HG02840 (cell line): ENCODE data around the gene BPIFB4.
"Not testable (repeated sequence)": the region's sequence is repeated elsewhere in the genome, so short reads cannot be mapped to it uniquely, and the experiment has no call there.

Source experiments
- ATAC-seq: cut with Tn5 transposase; IDR thresholded peaks from one replicate; pipeline ENCODE4 v1.9.1; 2021; ENCODE audit warnings: mild to moderate bottlenecking, moderate library complexity, moderate number of reproducible peaks; ENCODE audit not compliant: unreplicated experiment, low FRiP score

BPIFB4 gene

DNA sequence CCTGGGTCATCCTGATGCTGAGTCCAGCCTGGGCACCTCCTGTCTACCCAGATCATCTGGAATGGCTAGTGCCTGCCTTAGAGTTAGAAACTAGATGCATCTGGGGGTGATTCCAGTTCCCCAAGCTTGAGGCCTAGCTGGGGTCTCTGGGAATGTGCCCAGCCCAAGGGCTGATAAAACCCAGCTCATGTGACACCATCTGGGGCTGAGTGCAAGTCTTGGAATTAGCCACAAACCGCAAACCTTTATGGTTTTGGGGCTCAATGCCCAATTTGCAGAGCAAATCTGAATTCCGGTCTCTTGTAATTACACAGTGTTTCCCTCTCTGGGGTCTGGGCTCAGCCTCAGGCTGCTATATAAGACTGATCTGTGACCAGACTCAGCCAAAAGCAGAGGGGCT lies at the start of gene BPIFB4:
Gene BPIFB4, plus strand, starts transcription at position 385 of the 400 bp plus-strand sequence. CDS start 1,884 bp downstream, outside the sequence.
- no peak for ATAC-seq

- ATAC-seq = no peak
Measured at GRCh38 chr20:33030076-33030475, 49.4 kb upstream of the BPIFB4 start.

DNA sequence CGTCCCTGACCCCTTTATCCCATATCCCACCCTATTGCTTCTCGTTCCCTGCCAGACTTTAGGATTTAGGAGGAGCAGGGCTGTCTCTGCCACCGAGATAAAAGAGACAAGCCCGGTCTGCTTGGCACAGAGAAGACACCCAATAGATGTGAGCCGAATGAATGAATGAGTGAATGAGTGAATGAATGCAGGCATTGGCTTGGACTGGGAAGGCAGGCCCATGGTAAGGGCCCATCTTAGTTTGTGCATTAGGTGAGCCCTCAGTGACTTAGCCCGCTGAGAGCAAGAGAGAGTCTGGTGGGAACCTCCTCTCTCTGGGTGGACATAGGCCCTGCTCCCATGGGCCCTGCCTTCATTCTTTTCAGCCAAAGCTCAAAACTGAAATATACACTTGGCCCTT lies 48.9 kb upstream of the BPIFB4 start:
- ATAC-seq = no peak

DNA sequence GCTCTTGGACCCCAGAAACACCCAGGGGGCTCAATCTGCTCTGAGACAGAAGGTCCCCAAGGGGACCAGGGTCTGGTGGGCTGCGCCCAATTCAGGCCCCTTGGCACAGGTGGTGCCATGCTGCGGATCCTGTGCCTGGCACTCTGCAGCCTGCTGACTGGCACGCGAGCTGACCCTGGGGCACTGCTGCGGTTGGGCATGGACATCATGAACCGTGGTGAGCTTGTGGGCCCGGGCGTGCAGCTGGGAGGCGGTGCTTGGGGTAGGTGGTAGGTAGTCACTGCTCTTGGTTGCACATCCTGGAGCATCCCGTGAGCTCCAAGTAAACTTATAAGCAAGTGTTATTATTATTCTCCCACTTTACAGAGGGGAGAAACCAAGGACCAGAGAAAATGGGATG lies 47.9 kb upstream of the BPIFB4 start, which contains the start of gene BPIFB6:
Gene BPIFB6, plus strand, starts transcription at position 118 of the 400 bp plus-strand sequence. Its CDS starts 0 bp downstream, at position 118.
- ATAC-seq = no peak

GRCh38 chr20:33032555-33032954 lies 46.9 kb upstream of the BPIFB4 start:
- ATAC-seq = no peak

- ATAC-seq = no peak
Measured at GRCh38 chr20:33033381-33033780, 46.1 kb upstream of the BPIFB4 start.

DNA sequence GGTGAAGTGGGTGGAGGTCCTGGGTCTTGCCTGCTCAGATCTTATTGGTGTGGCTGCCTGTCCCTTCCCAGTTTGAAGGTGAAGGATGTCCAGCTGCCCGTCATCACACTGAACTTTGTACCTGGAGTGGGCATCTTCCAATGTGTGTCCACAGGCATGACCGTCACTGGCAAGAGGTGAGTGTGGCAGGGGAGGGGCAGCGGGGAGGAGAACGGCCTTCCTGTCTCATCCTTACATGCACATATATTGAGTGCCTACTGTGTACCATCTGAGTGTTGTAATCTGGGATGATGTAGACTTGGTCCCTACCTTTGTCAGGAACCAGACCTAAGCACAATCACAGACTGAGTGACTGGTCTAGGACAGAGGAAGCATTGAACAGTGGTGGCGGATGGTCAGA lies 45.3 kb upstream of the BPIFB4 start:
- ATAC-seq = no peak

DNA sequence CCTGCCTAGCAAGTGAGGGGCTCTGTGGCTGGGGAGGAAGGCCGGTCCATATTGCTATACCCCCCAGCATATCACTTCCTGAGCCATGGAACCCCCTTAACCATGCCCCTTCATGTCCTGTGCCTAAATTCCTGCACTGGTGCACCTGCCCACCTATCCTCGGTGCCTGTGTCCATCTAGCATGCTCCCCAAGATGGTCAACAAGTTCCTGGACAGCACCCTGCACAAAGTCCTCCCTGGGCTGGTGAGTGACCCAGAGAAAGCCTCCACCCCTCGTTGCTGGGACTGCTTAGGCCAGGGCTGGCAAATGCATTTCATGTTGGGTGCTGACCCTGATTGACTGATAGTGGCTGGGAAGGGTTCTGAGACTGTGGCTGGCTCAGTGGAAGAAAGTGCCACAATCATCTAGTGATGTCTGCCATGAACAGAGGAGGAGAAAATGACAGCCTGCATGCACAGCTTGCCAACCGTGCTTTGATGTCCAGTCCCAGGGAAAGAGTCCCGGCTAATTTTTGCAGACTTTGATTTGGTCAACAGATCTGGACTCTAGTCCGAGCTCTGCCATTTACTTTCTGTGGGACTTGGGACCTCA lies 44.4 kb upstream of the BPIFB4 start:
- no peak for ATAC-seq

DNA sequence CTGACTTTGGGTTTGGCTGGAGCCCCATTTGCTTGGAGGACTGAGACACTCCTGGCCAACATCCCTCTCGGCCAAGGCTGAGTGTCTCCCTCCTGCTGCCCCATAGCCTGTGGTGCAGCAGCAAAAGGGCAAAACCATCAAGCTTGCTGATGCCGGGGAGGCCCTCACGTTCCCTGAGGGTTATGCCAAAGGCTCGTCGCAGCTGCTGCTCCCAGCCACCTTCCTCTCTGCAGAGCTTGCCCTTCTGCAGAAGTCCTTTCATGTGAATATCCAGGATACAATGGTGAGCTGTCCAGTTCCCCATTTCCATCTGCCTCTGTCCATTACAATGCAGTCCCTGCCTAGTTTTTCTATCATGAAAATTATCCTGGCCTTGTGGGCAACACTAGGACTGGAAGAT lies 42.0 kb upstream of the BPIFB4 start:
- ATAC-seq = no peak

GRCh38 chr20:33038243-33038642 lies 41.2 kb upstream of the BPIFB4 start:
- ATAC-seq = no peak

DNA sequence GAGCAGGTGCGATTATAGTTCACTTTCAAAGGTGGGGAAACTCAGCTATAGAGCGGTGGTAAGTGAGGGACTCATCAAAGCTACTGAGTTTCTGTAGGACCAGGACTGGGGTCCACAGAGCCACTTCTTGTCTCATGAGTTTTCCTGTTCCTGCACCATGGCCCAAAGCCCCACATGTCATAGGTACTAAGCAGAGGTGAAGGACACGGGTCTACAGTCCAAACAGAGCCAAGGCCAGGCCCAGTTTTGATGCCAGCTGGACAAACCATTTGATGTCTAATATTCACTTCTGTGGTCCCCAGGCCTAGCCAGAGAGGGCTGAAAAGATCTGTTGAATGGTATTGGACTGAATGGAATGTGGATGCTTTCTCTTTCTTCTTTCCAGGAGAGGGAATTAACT lies 37.0 kb upstream of the BPIFB4 start:
- ATAC-seq = no peak

DNA sequence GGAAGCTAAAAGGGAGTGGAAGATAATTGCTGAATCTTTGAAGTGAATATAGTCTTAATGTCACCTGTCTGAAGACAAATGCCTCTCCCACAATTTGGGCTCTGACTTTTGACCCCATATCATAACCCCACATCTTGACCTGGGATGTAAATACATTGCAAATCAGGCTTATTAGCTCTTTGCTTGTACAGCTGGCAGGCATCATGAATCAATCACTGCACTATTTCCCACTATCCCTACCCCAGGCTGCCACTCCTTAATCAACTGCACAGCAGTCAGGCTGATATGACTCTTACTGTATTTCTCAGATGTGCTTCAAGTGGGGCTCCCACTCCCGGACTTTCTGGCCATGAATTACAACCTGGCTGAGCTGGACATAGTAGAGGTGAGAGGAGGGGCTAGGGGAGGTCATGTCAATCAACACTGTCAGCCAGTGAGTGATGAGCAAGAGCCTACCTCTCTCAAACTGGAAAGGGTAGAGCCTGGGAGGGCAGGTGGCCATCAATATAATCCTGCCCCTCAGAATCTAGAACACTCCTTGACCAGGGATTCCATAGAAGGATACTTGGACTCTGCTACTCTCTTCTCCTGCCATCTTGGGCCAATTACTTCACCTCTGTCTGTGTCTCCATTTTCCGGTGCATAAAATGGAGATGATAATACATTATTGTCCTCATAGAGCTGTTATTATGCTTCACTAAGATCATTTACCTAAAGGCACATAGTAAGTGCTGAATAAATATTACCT lies 36.3 kb upstream of the BPIFB4 start:
- ATAC-seq = no peak

DNA sequence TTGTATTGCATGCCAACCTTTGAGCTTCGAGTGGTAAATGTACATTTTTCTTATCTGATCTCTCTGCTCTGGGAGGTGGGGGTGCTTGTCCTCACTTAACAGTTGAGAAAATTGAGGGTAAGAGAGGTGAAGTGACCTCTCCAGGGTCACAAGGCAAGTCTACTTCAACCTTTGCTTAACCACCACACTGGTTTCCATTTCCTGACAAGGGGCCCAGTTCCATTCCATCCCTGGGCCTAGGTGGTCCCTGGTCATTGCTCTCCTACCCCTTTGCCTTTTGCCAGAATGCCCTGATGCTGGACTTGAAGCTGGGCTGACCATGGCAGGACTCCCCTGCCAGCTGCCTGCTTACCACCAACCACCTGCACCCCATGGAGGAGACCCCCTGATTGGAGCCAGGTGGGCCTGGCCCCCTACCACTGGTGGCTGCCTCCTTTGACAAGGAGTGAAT lies 35.7 kb upstream of the BPIFB4 start:
- no peak for ATAC-seq

GRCh38 chr20:33045129-33045721 lies 34.2 kb upstream of the BPIFB4 start:
- ATAC-seq = not testable (repeated sequence)

GRCh38 chr20:33046412-33046811 lies 33.0 kb upstream of the BPIFB4 start:
- ATAC-seq = no peak

DNA sequence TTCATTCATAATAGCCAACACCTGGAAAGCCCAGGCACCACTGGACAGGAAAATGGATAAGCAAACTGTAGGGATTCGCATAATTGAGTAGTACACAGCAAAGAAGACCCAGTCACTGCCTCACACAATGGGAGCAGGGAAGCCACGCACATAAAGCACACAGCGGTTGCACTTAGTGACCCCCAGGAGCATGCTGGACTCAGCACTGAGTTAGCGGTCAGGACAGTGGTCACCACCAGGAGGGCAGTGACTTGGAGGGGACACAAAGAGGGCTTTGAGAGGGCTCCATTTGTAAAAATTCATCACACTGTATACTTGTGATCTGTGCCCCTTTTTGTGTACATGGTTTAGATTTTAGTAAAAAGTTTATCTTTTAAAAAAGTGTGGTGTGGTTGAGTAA lies 28.1 kb upstream of the BPIFB4 start:
- no peak for ATAC-seq

DNA sequence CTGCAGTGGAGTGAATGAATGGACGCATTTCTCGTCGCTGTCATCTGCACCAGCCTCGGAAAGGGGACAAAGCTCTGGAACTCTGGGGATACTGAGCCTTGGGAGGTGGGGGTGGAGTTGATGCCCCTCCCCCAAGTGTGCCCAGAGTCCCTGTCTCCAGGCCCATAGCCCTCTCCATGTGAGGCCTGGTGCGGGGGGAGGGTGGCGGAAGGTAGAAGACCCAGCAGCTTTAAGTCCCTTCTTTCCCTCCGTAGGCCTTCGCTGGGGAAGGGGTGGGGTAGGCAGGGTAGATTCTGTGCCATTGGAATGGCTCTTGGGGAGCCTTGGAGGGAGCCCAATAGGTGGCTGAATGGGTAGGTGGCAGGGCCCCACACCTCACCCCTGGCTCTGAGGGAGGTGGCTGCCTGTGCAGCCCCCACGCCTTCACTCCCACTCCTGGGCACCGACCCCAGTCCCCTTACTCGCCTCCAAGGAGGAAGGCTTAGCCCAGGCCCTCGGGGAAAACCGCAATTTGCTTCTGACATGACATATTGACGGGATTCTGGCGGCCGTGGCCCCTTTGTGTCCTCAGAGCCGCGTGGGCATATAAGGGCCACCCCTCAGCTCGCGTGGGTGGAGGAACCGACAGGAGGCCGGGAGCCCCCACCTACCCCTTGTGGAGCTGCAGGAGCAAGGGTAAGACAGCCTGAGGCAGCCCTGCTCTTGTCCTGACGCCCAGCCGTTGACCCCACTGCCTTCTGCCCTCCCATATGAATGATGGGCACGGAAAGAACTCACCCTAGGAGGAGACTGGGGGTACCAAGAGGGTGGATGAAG lies 25.9 kb upstream of the BPIFB4 start, which contains the start of gene BPIFB3:
Gene BPIFB3, plus strand, starts transcription at position 613 of the 816 bp plus-strand sequence. CDS start 1,533 bp downstream, outside the sequence.
- no peak for ATAC-seq

GRCh38 chr20:33054381-33054780 lies 25.1 kb upstream of the BPIFB4 start:
- ATAC-seq = no peak

DNA sequence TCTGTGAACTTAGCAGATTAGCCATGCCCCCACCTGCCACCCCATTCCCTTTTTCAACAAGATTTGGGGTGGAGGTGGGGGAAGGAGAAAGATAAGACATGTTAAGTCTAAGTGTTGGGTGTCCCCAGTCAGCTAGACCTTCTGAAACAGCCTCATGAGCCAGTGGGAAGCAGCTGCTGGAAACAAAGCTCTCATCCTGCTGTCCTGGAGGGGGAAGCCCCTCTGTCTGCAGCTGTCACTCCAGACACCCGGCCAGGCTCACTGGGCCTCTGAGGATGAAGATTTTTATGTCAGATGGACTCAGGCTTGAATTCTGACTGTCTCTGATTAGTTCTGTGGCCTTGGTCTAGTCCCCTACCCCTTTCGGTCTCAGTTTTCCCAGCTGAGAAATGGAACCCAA lies 24.7 kb upstream of the BPIFB4 start:
- ATAC-seq = no peak

DNA sequence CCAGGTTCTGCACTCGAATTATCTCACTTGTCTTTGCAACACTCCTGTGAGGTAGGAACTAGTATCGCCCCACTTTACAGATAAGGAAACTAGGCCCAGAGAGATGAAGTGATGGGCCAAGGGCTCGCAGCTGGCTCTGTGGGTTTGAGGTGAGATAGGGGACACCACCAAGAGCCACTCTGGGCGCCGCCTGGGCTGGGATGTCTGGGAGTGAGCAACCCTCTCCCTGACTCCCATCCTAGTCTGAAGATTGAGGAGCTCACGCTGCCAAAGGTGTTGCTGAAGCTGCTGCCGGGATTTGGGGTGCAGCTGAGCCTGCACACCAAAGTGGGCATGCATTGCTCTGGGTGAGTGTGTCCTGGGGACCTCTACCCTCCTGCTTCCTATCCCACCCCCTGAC lies 20.3 kb upstream of the BPIFB4 start:
- no peak for ATAC-seq
